ENCODE results near the gene CCR5AS.

CCR5AS gene

DNA sequence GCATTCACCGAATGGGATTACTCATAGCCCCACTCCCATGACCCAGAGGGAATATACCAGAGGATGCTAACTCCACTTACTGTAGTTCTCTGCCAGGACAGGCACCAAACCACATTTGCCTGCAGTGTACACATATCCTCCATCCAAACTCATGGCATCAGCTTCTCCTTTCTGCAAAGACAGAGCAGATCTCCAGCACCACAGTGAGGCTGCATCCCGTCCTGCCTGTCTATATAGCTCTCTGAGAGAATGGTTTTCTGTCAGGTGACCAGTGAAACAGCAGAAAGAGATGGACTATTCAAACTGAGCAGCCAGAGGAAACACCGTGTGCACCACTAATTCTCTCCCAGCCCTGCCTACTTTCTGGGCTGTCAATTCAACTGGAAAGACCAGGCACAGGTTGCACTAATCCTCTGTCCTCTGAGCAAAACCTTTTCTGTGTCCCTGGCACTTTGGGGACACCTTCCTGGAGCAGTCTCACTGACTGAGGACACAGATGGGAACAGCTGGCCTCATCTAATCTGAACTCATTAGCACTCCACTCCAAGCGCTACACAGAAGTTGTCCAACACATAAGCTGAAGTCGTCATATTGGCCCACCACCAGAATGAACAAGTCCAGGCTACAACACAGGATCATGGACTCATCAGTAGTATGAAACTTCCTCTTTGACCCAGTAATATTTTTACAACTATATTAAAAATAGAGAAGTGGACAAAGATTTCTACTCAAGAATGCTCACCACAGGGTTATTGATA, 40.5 kb upstream of the CCR5AS start:
- H3K27me3 ChIP-seq = peaks cover 6% of the 10 kb centered on the region
- no peak overlapping the region for H3K4me3 ChIP-seq
- H3K4me1 ChIP-seq (replicated peaks in 1 of 2) = no peaks in the 10 kb centered on the region
- no peaks in the 10 kb centered on the region for H3K36me3 ChIP-seq (replicated peaks in 1 of 2)
- no peak for DNase-seq
- TF ChIP-seq POLR2A (IDR thresholded peaks at IDR 0.05) = no peak
- TF ChIP-seq, protein P1, sequence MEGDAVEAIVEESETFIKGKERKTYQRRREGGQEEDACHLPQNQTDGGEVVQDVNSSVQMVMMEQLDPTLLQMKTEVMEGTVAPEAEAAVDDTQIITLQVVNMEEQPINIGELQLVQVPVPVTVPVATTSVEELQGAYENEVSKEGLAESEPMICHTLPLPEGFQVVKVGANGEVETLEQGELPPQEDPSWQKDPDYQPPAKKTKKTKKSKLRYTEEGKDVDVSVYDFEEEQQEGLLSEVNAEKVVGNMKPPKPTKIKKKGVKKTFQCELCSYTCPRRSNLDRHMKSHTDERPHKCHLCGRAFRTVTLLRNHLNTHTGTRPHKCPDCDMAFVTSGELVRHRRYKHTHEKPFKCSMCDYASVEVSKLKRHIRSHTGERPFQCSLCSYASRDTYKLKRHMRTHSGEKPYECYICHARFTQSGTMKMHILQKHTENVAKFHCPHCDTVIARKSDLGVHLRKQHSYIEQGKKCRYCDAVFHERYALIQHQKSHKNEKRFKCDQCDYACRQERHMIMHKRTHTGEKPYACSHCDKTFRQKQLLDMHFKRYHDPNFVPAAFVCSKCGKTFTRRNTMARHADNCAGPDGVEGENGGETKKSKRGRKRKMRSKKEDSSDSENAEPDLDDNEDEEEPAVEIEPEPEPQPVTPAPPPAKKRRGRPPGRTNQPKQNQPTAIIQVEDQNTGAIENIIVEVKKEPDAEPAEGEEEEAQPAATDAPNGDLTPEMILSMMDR (IDR thresholded peaks at IDR 0.05) = no peak
- intact Hi-C loops (cut with DNase I) = no loop called here
- H3K9me3 ChIP-seq (replicated peaks in 1 of 3) = no peaks in the 10 kb centered on the region
- WGBS, 4 donors = 62 to 71% (median 68%) methylated on average over 5 of the region's 5 CpGs
- H3K27ac ChIP-seq = no peak overlapping the region

DNA sequence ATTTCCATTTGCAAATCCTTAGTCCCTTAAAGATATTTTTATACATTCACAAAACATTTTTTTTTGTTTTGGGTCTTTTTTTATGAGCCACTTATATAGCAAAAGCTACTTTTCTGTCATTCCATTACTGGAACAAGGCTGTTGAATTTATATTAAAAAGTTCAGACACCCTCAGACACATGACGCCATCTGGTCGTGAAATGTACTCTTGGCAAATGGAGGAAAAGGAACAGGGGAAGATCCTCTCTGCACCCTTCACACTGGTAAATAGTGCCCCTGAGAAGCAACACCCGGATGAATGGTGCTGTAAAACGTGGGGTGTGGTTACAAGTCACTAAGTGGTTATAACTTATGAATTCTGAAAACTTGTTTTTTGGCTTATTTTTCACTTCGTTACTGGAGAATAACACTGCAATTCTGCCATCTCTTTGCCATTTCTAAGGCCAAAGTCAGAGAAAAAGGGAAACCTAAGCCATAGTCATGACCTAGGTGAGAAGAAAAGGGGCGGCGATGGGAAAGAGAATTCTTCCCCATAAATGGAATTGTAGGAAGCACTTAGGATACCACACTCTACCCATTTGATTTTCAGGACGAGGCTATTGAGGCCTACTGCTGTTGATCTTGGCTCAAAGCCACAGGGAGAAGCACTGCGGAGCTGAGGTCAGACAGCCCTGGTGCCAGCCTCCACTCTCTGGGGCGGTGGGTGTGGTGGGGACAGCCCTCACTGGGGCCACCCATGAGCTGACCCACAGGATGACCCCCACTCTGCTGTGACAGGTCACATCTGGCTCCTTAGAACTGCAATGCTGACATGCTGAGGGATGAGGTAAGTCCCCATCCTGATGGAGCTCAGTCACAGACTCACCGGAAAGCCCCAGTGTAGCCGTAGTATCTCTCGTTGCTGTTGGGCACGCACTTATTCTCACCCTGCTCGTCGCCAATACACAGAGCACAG, 36.0 kb upstream of the CCR5AS start:
- Histone ChIP-seq H3K4me1 (replicated peaks in 1 of 2) (no peaks in the 10 kb centered on the region), H3K27me3 (no peaks in the 10 kb centered on the region), H3K36me3 (replicated peaks in 1 of 2) (no peaks in the 10 kb centered on the region), H3K27ac (no peak overlapping the region), H3K4me3 (no peak overlapping the region), H3K9me3 (replicated peaks in 1 of 3) (no peaks in the 10 kb centered on the region)
- peak in 2 of 7 donors; percentile 64 to 74 for DNase-seq
- WGBS, 4 donors = 52 to 72% (median 62%) methylated on average over 13 to 16 of the region's 16 CpGs
- TF ChIP-seq POLR2A (IDR thresholded peaks at IDR 0.05) = no peak
- TF ChIP-seq, protein P1 (IDR thresholded peaks at IDR 0.05) = peak in 3 of 6 experiments; percentile 26 to 63 (median 58)
- intact Hi-C loops (cut with DNase I) = no loop called here

DNA sequence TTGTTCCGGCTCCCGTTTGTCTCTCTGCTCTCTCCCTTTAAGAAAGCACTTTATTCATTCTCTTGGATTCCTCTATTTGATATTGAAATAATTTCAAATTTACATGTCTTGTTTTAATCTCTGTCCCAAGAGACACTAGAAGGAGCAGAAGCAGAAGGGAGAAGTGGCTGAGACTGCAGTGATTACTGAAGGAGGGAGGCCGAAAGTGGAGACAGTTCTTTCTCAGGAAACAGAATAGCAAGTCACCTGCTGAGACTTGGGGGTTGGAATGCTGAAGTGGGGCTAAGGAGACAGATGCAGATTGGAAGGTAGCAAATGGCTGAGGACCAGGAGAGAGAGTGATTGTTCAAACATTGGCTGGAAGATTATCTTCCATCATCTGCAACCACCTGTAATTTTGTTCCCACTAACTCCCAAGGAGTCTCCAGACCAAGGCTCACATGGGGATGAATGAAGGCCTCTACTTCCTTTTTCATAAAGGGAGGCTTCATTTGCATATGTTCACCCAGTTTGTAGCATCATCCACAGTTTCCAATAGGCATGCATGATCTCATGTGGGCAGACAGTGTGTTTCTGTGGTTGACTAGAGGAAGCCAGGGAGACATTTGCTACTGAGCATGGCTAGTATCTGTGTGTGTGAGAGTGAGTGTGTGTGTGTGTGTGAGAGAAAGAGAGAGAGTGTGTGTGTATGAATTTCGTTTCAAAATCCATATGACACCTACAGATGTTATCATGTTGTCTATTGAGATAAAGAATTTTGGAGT, 33.8 kb upstream of the CCR5AS start:
- WGBS, 4 donors = 71 to 77% (median 74%) methylated on average over 4 of the region's 4 CpGs
- no peaks in the 10 kb centered on the region for H3K27me3 ChIP-seq
- no peak overlapping the region for H3K27ac ChIP-seq
- no peak overlapping the region for H3K4me3 ChIP-seq
- no peaks in the 10 kb centered on the region for H3K4me1 ChIP-seq (replicated peaks in 1 of 2)
- no peaks in the 10 kb centered on the region for H3K9me3 ChIP-seq (replicated peaks in 1 of 3)
- TF ChIP-seq POLR2A (IDR thresholded peaks at IDR 0.05) = no peak
- TF ChIP-seq, protein P1 (IDR thresholded peaks at IDR 0.05) = no peak
- no peak for DNase-seq
- no peaks in the 10 kb centered on the region for H3K36me3 ChIP-seq (replicated peaks in 1 of 2)
- intact Hi-C loops (cut with DNase I) = no loop called here

DNA sequence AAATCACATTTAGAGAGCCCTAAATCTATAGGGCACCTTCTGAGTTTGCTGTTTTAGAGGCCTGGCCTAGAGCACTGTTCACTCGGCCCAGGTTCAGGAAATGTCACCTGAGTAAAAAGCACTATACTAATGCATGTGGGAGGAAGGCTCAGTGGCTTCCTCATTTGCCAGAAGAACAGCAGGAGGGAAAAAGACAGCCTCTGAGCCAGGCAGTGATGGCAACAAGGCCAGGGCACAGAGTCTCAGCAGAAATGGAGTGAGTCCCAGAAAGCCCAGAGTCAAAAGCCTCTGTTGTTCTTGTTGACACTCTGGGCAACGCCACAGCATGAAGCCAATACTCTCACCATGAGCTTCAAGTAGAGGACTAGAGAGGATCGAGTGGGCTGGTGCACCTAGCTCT, 32.0 kb upstream of the CCR5AS start:
- H3K36me3 ChIP-seq (replicated peaks in 1 of 2) = no peaks in the 10 kb centered on the region
- H3K4me3 ChIP-seq = no peak overlapping the region
- intact Hi-C loops (cut with DNase I) = no loop called here
- WGBS, 4 donors = 73 to 88% (median 81%) methylated on average over 3 of the region's 3 CpGs
- H3K27me3 ChIP-seq = no peaks in the 10 kb centered on the region
- no peak for TF ChIP-seq POLR2A (IDR thresholded peaks at IDR 0.05)
- TF ChIP-seq, protein P1 (IDR thresholded peaks at IDR 0.05) = no peak
- no peak overlapping the region for H3K27ac ChIP-seq
- H3K9me3 ChIP-seq (replicated peaks in 1 of 3) = no peaks in the 10 kb centered on the region
- DNase-seq = no peak
- H3K4me1 ChIP-seq (replicated peaks in 1 of 2) = no peaks in the 10 kb centered on the region
